ENCODE data around the gene NTNG1.
A peak's percentile ranks its signal among the peaks of the same experiment; 100 is the strongest.
"Not testable (repeated sequence)": the region's sequence is repeated elsewhere in the genome, so short reads cannot be mapped to it uniquely, and the experiment has no call there.

NTNG1 gene

DNA sequence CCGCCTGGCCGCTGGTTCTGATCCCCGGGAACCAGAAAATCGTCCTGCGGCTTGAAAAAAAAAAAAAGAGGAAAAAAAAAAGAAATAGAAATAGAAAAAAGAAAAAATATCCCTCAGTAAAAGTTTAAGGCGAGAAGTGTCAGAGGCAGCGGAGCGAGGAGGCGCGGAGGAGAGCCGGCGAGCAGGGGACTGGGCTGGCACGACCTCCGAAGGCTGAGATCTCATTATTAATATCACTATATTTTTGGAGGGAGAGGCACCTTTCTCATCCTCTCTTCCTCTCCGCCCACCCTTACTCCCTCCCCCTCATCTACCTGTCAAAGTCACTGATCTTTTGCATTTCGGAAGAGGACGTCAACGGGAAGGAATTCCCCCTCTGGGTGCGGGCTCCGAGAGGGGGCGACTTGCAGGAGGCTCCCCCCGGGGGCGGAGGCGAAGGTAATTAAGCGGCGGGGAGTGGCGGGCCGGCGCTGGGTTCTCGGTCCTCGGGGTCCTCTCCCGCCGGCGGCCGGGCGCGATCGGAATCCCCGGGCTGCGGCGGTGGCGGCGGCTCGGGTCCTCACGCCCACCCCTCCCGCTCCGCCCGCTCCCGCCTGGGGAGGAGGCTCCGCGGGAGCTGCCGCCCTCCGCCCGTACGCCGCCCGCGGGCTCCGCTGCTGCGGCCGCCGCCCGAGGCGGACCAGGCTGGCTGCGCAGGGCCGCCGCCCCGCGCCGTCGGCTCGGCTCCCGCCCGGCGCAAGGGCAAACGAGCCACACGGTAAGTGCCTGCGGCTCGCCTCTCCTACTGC, at the start of gene NTNG1:
NTNG1 (plus strand) TSS at position 337 of the 788 bp plus-strand sequence.
- peak in 1 of 2 donors; percentile 21 for DNase-seq (ENCODE audit: low read depth in 2 of 2)

DNA sequence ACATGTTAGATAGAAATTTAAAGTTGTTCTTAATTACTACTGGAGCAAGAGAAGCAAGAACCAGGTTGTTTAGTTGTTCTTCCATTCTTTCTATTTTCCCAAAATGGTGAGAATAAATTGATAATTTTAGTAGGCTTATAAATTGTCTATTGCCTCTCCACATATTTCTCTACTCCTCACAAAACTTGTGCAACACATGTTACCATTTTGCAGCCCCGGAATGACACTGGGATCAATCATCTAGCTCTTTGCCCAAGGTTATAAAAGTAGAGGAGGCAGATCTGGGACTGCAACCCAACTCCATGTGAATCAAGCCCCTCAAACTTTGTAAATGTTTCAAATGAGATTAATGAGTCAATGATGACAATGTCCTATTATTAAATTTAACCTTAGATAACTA, 49.4 kb upstream of the NTNG1 start:
- DNase-seq (ENCODE audit: low read depth in 2 of 2): no peak

DNA sequence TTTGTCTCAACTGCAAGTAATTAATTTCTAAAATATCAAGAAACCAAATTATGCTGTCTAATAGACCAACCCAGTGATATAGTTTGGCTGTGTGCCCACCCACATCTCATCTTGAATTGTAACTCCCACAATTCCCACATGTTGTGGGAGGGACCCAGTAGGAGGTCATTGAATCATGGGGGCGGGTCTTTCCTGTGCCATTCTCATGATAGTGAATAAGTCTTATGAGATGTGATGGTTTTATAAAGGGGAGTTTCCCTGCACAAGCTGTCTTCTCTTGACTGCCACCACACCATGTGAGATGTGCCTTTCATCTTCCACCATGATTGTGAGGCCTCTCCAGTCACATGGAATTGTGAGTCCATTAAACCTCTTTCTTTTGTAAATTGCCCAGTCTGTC, 47.4 kb upstream of the NTNG1 start:
- DNase-seq (ENCODE audit: low read depth in 2 of 2): not testable (repeated sequence)

DNA sequence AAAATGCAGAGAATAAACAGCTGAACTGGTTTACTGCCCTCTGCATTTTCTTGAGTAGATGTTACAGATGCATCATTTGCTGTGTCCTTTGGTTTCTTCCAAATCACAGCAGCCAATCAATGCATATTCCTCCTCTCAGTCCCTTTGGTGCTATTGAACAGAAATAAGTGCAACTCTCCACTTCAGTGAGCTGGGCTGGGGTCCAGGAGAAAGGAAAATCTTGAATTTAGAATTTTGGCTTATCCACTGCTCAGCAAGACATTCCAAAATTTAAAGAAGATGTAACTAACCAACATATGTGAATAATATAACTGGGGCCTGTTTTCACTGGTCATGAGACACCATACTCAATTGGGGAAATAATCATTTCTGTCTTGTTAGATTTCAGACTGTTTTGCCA, 45.2 kb upstream of the NTNG1 start:
- no peak for DNase-seq (ENCODE audit: low read depth in 2 of 2)

DNA sequence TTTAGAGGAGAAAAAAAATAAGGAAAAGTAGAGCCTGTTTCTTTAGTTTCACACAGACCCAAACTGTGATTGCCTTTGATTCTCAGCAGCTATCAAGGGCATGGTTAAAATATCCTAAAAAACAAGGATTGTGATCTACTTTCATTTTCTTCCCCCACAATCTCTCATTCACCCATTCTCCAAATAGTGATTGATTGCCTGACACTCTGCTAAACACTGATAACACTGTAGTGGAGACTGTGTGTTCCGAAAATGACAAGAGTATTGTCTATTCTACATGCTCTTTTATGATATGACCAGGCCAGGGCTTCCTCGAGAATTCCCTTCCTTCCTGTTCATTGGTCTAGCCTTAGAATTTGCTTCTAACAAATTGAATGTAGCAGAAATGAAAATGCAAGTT, 44.1 kb upstream of the NTNG1 start:
- no peak for DNase-seq (ENCODE audit: low read depth in 2 of 2)

DNA sequence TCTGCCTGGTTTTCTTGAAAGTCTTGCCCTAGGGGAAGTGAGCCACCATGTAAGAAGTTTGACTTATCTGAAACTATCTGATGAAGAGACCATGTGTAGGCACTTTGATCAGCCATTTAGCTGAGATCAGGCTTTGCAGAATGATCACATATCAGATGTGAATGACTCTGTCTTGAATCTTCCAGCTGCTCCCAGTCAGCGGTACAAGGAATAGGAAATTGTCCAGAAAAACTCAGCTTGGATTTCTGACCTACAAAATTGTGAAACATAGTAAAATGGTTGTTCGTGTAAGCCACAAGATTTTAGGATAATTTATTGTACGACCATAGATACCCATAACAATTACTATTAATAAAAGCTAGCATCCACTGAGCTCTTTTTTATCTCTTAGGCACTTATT, 41.9 kb upstream of the NTNG1 start:
- DNase-seq (ENCODE audit: low read depth in 2 of 2): no peak

DNA sequence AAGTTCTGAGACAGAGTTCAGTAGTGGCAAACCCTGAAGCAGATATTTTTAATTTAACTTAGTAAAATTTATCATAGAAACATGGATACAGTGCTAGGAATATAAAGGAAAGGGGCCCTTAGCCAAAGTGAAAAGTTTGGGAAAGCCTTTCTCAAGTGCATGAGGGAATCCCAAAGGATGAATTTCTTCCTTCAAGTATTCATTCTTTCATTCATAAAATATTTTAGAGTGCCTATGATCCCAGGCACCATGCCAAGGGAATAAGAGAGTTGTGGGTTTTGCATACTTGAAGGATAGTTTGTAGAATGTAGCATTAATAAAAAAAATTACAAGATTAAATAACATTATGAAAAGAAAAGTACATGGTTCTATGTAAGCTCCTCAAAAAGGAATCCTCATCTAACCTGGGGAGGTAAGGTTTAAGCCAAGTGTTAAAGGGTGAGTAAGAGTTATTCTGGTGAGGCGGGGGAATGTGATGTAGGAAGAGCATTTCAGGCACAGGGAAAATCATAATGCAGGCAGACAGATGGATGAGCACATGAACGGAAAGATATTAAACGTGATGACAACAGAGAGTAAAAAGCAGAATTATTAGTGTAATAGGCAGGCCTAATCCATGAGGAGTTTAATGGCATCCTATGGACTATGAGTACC, 40.4 kb upstream of the NTNG1 start:
- DNase-seq (ENCODE audit: low read depth in 2 of 2): no peak

DNA sequence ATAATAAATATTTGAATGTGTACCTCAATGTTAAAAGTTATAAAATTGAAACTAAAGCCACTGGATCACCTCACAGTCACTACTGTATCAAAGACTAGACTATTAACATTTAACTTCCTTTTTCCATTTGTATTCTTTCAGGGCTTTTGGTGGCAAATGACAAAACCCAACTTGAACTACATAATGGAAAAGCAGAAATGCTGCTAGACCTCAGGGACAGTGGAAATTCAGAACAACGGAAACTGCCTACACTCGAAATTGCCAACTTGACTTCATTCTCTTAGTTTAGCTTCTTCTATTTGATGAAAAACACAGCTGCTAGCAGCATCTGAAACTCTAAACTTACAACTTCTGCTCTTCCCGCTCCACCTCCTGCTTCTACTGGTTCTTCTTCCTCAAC, 34.9 kb upstream of the NTNG1 start:
- DNase-seq (ENCODE audit: low read depth in 2 of 2): no peak

DNA sequence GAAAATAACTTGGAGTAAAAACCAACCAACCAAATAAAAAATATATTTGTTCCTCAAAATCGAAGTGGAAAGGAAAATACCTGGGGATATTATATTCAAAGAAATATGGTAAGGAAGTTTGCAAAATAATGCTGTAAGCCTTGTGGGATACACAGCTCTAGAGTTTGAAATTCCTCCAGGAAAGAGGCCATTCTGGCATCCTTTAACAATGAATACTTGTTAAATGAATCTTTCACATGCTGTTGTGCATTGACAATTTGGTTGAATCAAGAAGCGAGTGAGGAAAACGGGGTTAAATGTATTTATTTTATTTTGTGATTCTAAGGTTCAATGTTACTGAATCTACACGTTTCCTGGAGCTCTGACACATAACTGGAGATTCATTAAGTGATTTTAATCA, 30.5 kb upstream of the NTNG1 start:
- no peak for DNase-seq (ENCODE audit: low read depth in 2 of 2)

DNA sequence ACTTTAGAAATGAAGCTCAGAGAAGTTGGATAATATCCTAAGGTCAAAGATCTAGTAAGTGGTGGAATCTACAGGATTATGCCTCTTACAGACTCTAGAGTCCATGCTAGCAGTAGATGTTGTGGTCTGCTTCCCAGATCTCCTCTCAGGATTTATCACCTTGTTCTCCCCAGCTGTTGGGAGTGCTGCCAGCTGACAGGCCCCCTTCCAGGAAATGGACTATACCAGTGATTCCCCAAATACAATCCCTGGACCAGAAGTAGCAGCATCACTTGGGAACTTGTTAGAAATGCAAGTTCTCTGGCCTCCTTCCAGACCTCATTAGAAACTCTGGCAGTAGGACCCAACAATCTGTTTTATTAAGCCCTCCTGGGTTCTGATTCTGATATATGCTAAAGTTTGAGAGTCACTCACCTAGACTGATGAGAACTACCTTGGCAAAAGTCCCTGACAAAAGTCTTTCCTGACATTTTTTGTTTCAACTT, 24.5 kb upstream of the NTNG1 start:
- DNase-seq (ENCODE audit: low read depth in 2 of 2): no peak

DNA sequence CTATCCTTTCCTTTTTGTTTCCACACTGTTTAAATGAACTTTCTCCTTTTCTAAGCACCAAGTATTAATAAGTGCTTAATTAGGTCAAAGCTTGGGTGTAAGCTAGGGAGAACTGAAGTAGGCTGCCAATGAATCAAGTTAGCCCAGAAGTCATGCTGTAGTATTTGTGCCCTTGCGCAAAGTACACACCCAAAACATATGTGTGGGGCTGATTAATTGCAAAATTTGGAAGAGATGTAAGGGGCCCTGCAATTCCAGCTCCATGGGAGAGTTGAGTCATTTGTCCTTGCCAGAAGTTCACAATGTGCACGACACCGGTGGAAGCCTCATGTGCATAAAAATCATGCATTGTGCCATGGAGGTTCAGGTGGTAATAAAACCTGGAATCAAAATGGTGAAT, 18.6 kb upstream of the NTNG1 start:
- no peak for DNase-seq (ENCODE audit: low read depth in 2 of 2)

DNA sequence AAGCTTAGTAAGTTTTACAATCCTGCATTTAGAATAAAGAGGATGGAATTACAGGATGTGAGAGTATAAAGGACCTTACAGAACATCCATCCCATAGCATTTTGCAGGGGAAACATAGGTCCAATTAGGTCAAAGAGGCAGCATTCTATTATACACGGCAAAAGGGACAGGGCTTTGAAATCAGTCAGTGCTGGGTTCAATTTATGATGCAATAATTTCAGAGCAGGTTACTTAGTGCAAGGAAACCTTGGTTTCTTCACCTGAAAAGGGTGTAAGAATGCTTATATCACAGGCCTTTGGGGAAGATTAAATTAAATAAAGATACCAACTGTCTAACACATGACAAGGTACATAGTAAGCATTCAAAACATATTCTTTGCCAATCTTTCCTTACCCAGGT, 17.1 kb upstream of the NTNG1 start:
- no peak for DNase-seq (ENCODE audit: low read depth in 2 of 2)

DNA sequence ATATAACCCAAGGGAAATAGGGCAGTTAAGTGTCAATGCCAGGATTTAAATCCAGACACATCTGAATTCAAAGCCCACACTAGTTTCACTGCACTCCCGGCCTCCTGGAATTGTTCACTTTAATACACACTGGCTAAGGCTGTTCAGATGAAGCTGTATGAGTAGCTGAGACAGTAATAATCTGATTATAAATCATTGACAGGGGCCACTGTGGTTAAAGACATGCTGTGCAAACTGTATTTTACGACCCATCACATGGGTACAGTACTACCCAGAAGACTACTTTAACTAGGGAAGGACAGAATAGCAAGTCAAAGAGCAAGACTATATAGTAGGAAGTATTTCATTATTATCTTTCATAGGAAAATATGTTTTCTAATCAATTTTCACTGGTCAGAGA, 16.1 kb upstream of the NTNG1 start:
- DNase-seq (ENCODE audit: low read depth in 2 of 2): no peak

DNA sequence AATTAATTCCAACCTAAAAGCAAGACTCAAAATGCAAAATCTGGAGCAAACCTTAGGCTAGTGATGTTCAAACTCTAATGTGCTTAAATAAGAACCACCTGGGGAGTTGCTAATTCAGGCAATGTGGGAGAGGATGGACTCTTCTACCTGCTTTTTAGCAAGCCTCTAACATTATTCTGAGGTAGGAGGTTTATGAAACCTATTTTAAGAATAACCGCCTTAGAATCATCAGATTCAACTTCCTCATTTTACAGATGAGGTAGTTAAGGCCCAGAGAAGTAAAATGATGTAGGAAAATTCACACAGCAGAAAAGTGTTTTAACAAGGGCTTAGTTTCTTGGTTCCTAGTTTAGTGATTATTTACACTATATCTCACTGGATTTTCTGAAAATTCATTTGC, 8.6 kb upstream of the NTNG1 start:
- no peak for DNase-seq (ENCODE audit: low read depth in 2 of 2)

DNA sequence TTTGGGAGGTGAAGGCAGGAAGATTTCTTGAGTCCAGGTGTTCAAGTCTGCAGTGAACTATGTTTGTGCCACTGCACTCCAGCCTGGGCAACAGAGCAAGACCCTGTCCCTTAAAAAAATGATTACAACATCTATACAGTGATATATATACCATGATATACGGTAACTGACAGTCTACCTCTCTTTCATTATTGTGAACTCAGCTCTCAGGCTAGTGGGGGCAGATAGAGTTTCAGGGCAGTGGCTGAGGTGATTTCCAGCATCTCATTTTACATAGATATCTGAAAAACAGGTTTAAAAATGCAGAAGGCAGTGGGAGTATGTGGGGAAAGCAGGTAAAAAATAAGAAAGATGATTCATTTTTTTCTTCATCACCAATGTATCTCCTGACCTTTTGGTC, 8.1 kb upstream of the NTNG1 start:
- no peak for DNase-seq (ENCODE audit: low read depth in 2 of 2)

DNA sequence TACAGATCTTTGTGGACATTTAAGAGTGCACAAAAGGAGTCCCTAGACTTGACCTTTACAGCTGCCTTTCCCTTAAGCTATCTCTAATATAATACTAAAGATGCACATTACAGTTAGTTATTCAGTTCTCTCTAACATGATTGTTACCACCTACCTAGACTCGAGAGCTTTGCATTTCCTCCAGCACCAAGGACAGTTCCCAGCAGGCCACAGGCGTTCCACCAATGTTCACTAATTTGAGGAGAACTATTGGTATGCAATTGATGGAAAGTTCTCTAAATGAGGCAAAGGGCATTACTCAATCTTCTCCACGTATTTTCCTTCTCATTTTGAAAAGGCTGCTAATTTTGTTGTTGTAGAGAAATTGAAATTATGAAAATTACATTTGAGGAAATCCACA, 5.4 kb upstream of the NTNG1 start:
- no peak for DNase-seq (ENCODE audit: low read depth in 2 of 2)

DNA sequence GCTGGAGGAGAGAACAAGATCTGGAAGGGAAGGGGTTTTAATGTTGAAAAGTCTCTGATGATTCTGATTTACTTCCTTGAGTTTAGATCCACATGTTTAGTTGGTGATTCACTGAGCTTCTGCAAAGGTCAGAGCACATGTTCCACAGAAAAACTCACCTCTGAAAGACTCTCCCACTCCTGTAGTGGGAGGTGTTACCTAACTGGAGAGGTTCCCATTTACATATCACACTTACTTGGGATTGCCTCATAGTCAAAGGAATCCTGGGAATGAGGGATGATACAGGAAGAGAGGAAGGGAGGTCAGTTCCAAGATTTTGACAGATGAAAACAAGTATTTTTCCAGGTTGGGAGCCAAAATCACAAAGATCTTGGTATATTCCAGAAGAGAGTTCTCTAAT, 2.7 kb upstream of the NTNG1 start:
- no peak for DNase-seq (ENCODE audit: low read depth in 2 of 2)

DNA sequence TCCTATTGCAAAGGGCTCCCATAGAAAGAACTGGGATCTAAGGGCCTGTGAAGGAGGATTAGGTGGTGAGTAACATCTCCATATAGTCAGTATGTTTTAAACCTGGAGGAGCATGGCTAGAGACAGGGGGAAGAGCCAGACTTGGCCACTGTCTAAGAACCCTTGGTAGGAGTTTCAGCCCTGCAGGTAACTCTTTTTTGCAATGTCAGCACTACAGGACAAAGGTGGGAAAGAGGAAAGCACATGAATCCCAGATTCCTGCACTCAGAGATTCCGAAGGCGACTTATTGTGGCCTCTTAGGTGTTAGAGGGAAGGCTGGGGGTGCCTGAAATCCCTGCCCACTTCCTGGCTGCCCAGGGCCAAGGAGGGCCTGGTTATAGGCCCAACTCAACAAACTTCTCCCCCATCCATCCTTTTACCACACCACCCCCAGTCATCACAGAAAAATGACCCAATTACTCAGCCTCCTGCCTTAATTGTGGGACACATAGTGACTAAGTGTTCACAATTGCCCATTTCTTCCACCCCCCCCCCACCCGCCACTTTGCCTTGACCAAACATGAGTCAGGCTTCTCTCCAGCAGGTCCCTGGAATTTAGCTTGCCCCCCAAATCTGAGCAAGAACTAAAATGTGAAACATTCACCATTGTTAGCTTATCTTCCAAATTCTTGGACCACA, 1.9 kb upstream of the NTNG1 start:
- no peak for DNase-seq (ENCODE audit: low read depth in 2 of 2)

DNA sequence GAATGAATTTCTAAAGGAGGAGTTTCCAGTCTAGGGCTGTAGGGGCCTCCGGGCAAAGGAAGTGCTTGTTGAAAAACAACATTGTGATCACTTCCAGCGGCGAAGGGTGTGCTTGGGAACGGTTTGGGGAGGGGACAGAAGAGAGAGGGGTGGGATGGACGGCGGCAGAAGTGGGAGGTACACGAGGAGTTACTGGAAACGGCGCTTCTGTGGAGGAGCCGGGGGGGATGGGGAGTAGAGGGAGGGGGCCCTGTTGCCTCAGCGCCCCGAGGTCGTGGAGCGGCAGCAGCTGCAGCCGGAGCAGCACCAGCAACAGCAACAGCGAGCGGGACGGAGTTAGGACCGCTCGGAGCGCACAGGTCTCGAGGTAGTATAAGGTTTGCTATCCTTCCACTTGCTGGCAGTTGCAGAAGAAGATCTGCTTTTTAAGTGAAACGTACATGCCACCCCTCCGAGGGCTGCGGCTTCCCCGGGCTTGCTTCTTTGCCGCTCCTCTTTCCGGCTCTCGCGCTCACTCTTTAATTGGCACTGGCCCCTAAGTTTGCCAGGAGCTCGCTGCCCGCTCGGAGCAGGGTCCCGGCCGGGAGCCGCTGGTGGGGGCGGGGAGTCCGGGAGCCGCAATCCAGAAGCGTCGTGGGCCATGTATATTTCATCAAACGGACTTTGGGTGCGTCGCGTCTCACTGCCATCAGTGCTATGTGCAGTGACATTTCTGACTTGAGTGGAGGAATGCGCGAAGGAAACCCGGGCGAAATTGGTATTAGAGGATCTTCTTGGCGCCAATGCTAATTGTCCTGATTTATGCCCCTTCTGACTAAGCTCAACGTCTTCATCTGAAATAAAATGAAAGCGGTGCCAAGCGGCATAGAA, 771 bp upstream of the NTNG1 start:
- no peak for DNase-seq (ENCODE audit: low read depth in 2 of 2)

DNA sequence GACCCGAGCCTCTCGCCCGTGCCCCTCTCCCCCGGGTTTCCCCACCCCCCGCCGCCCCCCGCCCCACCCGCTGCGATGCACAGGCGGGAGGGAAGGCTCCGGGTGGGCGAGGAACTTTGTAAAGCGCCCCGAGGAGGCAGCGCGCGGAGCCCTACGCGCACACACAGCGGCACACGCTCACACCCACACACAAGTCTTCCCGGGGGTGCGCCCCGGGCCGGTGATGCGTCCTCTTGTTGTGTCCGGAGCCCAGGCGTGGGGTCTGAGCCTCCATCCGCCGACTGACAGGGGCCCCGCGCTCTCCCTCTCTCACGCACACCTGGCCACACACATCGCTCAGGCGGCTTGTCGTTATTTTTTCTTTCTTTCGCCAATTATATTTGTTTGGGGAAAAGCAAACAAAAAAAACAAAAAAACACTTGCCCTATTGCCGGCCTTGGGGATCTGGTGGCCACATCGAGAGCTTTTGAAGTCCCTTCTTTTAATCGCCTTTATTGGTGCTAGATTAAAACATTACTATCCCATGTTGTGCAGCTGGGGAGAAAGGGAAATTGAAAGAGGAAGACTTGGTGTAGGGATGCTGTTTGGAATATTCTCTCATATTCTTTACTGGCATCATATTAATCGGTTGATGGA, 770 bp downstream of the NTNG1 start:
- no peak for DNase-seq (ENCODE audit: low read depth in 2 of 2)

DNA sequence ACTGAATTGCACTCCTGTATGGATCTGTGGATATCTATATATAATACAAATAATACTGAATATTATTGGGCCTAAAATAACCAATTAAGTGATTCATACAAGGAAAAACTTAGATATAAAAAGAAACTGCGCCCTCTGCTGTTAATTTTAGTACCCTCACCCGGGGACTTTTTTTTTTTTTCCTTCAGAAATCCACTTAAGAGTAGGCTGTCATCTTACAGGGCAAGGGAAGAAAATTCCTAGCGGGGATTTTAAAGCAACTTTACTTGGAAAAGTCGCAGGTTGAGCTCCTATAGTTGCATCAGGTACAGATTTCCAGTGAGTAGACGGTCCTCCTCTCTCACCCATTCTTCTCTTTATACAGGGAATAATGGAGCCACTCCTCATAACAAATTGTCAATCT, 1.3 kb downstream of the NTNG1 start:
- DNase-seq (ENCODE audit: low read depth in 2 of 2): no peak
